ENCODE results near the gene STK24.

DNA sequence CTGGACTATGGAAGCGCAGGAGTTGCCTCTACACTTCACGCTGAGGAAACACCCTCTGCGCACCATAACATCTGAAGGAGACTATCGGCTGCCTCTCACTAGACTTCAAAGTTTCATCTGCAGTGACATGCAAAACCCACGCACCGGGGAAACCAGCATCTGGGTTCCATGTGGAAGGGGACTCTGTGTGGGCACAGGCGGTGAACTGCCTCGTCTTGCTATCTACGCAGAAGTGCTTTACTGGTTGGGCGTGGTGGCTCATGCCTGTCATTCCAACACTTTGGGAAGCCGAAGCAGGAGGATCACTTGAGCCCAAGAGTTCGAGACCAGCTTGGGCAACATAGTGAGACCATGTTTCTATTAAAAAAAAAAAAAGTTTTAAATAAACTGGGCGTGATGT, 116.4 kb downstream of the STK24 start:
- TF ChIP-seq POLR2A (IDR thresholded peaks at IDR 0.05): no peak
- TF ChIP-seq, protein P1, sequence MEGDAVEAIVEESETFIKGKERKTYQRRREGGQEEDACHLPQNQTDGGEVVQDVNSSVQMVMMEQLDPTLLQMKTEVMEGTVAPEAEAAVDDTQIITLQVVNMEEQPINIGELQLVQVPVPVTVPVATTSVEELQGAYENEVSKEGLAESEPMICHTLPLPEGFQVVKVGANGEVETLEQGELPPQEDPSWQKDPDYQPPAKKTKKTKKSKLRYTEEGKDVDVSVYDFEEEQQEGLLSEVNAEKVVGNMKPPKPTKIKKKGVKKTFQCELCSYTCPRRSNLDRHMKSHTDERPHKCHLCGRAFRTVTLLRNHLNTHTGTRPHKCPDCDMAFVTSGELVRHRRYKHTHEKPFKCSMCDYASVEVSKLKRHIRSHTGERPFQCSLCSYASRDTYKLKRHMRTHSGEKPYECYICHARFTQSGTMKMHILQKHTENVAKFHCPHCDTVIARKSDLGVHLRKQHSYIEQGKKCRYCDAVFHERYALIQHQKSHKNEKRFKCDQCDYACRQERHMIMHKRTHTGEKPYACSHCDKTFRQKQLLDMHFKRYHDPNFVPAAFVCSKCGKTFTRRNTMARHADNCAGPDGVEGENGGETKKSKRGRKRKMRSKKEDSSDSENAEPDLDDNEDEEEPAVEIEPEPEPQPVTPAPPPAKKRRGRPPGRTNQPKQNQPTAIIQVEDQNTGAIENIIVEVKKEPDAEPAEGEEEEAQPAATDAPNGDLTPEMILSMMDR (IDR thresholded peaks at IDR 0.05): no peak

Measured in breast epithelium (tissue), 3 donors.